Measurements from ENCODE around the gene DCK. TPM values are rescaled to one million over a fixed set of nuclear protein-coding genes. Genes with fewer than 3 reads are reported as not detected.

Gene DCK
- total RNA-seq, 1 donor from 2014 or later: 12.7 TPM

DNA sequence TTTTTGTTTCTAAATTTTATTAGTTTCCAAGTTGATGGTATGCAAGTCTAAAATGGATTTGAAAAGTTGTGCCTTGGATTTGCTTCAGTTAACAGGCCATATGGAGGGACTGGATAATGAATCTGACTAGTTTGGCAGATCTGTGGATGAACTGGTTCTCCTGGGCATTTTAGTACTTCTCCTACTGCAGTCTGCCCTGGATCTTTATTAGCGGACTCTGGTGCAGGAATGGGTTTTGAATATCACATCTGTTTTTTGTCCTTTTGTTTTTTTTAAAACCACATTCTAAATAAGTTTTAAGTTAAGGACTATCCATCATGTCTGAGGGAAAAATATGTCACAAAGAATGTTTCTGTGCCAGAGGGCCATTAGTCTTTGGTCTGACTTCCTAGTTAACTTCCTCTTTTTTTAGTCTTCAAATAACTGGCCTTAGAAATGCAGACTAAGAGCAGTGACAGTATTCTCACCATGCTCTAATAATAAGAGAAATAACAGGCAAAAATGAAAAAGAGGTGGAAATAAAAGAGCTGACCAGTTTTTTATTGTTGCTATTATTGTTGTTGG is 13.9 kb upstream of the DCK start:
- TF ChIP-seq, protein P1, sequence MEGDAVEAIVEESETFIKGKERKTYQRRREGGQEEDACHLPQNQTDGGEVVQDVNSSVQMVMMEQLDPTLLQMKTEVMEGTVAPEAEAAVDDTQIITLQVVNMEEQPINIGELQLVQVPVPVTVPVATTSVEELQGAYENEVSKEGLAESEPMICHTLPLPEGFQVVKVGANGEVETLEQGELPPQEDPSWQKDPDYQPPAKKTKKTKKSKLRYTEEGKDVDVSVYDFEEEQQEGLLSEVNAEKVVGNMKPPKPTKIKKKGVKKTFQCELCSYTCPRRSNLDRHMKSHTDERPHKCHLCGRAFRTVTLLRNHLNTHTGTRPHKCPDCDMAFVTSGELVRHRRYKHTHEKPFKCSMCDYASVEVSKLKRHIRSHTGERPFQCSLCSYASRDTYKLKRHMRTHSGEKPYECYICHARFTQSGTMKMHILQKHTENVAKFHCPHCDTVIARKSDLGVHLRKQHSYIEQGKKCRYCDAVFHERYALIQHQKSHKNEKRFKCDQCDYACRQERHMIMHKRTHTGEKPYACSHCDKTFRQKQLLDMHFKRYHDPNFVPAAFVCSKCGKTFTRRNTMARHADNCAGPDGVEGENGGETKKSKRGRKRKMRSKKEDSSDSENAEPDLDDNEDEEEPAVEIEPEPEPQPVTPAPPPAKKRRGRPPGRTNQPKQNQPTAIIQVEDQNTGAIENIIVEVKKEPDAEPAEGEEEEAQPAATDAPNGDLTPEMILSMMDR (IDR thresholded peaks at IDR 0.05; ENCODE audit: unreplicated experiment): no peak
- no peak for DNase-seq (ENCODE audit: low spot score in 2 of 2, unreplicated experiment in 2 of 2)
- no peaks in the 10 kb centered on the region for H3K9me3 Mint-ChIP-seq
- peak overlapping the region; percentile 52 for H3K27ac Mint-ChIP-seq
- no peaks in the 10 kb centered on the region for H3K27me3 Mint-ChIP-seq (ENCODE audit: low read depth)
- H3K4me3 Mint-ChIP-seq: no peak overlapping the region
- H3K36me3 Mint-ChIP-seq: peaks cover 12% of the 10 kb centered on the region
- H3K4me1 Mint-ChIP-seq: peaks cover 15% of the 10 kb centered on the region

- peaks cover 15% of the 10 kb centered on the region for H3K4me1 Mint-ChIP-seq
- no peak overlapping the region for H3K4me3 Mint-ChIP-seq
- H3K27me3 Mint-ChIP-seq (ENCODE audit: low read depth): no peaks in the 10 kb centered on the region
- H3K36me3 Mint-ChIP-seq: peaks cover 9% of the 10 kb centered on the region
- TF ChIP-seq, protein P1 (IDR thresholded peaks at IDR 0.05; ENCODE audit: unreplicated experiment): no peak
- no peak for DNase-seq (ENCODE audit: low spot score in 2 of 2, unreplicated experiment in 2 of 2)
- peak overlapping the region; percentile 52 for H3K27ac Mint-ChIP-seq
- no peaks in the 10 kb centered on the region for H3K9me3 Mint-ChIP-seq
Measured at GRCh38 chr4:70980196-70980595, 13.3 kb upstream of the DCK start.

DNA sequence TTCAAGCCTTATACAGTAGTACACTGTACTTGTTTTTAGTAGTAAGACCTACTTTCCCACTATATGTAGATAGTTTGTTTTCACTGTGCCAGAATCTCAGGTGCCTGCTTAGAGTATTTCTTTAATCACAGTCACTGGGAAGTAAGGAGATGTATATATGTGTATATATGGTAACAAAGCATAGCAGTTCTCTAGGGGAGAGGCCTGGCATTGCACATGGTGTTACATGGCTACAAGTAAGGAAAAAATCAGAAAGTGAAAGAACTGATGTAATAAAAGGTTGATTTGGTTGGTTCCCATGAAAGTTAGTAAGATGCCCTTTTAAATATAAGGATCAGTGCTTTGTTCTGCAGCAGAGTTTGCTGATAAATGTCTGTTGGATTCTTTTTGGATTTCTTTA is 9.3 kb upstream of the DCK start:
- Mint-ChIP-seq H3K27ac (no peak overlapping the region), H3K4me3 (no peak overlapping the region), H3K27me3 (ENCODE audit: low read depth) (no peaks in the 10 kb centered on the region), H3K36me3 (peaks cover 3% of the 10 kb centered on the region), H3K4me1 (peaks cover 10% of the 10 kb centered on the region), H3K9me3 (no peaks in the 10 kb centered on the region)
- no peak for DNase-seq (ENCODE audit: low spot score in 2 of 2, unreplicated experiment in 2 of 2)
- TF ChIP-seq, protein P1 (IDR thresholded peaks at IDR 0.05; ENCODE audit: unreplicated experiment): no peak

DNA sequence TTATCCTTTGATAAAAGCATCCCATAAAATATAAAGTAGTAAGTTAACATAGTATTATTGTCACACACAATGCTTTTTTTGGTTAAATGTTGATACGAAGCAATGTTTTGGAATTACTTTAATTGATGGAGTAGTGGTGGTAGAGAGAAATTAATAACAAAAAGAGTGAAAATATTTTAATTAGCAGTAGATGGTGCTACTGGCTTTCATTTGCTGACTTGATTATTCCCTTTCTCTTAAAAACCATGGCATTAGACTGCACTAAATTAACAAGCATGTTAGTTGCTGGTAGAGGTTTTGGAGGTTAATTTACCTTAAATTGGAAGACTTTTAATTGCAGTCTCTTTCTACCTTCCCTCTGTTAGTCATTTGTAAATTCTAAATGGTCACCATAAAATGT is 8.9 kb upstream of the DCK start:
- Mint-ChIP-seq H3K27me3 (ENCODE audit: low read depth) (no peaks in the 10 kb centered on the region), H3K4me3 (no peak overlapping the region), H3K9me3 (no peaks in the 10 kb centered on the region), H3K36me3 (peaks cover 3% of the 10 kb centered on the region), H3K4me1 (peaks cover 5% of the 10 kb centered on the region), H3K27ac (no peak overlapping the region)
- TF ChIP-seq, protein P1 (IDR thresholded peaks at IDR 0.05; ENCODE audit: unreplicated experiment): no peak
- DNase-seq (ENCODE audit: low spot score in 2 of 2, unreplicated experiment in 2 of 2): no peak

DNA sequence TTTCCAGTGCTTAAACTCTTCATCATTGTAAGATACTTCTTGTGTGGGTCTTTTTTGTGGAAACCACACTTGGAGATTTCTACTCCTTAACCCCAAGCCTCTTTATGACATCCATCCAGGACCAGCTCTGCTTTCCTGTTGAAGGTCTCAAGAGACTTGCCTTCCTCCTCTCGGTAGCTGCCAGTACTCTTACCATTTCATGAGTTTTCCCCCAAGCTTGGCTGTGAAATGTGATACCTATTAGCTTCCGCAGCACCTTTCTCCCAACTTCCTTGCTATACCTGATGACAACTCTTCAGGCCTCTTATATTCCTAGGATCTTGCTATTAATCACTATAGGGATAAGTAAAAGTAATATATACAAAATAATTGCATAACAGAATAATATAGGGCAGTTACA is 1.9 kb upstream of the DCK start:
- Mint-ChIP-seq H3K4me1 (peaks cover 31% of the 10 kb centered on the region), H3K27ac (no peak overlapping the region), H3K27me3 (ENCODE audit: low read depth) (no peaks in the 10 kb centered on the region), H3K9me3 (no peaks in the 10 kb centered on the region), H3K36me3 (no peaks in the 10 kb centered on the region), H3K4me3 (no peak overlapping the region)
- TF ChIP-seq, protein P1 (IDR thresholded peaks at IDR 0.05; ENCODE audit: unreplicated experiment): no peak
- no peak for DNase-seq (ENCODE audit: low spot score in 2 of 2, unreplicated experiment in 2 of 2)

Data from mesothelial cell of epicardium (in vitro differentiated cells).